ENCODE data around the gene CDNF.

GRCh38 chr10:14838582-14839304, 906 bp upstream of the CDNF start:
- no peak for TF ChIP-seq CTCF (optimal IDR thresholded peaks at IDR 0.05 in 1 of 3, IDR thresholded peaks at IDR 0.05 in 1 of 3, conservative IDR thresholded peaks at IDR 0.05 in 1 of 3; ENCODE audit: extremely low read depth in 1 of 3, insufficient read depth in 2 of 3, low read length in 3 of 3)
- no peak for TF ChIP-seq EZH2 (IDR thresholded peaks at IDR 0.05; ENCODE audit: low read length)
